ENCODE data around the gene TMEM100. TPM values are rescaled to one million over a fixed set of nuclear protein-coding genes. Genes with fewer than 3 reads are reported as not detected.

The TMEM100 gene
- total RNA-seq, 2 experiments from 2014 or later, result not detected

DNA sequence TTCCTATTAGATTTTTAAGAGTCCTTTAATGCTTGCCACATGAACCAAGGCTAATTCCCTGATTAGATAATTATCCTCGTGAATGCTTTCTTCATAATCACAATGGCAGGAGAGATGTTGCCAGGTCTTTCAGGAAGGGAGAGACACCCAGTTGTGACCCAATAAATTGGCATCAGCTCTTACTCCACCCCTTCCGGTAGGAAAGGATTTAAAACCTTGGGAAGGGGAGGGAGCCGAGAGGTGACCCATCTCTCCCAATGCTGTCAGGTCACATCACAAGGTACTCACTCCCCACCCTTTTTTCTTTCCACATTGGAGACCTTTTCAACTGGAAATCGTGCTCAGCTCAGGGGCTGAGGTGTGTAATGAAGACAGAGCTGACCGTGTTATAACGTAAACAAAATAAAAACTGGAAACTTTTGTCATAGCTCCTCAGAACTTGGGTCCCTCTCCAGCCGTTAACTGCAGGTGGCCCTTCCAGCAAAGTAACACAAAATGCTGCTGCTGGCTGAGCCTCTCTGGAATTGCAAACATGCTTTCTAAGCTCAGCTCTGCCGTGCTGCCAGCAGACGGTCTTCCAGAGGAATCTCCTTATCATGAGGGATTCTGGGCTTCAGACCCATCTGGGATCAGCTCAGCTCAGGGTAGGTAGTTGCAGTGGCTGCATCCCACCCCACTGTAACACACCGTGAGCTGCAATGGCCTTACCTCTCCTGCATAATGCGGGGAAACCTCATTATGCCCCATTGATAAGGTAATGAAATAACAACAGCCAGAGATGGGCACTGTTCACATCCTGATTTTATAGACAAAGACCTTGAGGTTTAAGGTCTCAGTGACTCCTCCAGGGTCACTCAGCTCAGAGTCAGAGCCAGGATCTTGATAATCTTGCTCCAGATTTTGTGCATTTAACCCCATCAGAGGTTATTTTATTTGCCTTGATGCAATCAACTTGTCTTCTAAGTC lies 15.6 kb downstream of the TMEM100 start:
- no peaks in the 10 kb centered on the region for H3K36me3 Mint-ChIP-seq (ENCODE audit: low read depth)
- intact Hi-C loops (cut with micrococcal nuclease), result no loop called here
- H3K27me3 Mint-ChIP-seq, result peaks cover 22% of the 10 kb centered on the region
- POLR2A ChIA-PET, result no interaction called here
- no peak overlapping the region for H3K4me3 Mint-ChIP-seq
- TF ChIP-seq, protein P1, sequence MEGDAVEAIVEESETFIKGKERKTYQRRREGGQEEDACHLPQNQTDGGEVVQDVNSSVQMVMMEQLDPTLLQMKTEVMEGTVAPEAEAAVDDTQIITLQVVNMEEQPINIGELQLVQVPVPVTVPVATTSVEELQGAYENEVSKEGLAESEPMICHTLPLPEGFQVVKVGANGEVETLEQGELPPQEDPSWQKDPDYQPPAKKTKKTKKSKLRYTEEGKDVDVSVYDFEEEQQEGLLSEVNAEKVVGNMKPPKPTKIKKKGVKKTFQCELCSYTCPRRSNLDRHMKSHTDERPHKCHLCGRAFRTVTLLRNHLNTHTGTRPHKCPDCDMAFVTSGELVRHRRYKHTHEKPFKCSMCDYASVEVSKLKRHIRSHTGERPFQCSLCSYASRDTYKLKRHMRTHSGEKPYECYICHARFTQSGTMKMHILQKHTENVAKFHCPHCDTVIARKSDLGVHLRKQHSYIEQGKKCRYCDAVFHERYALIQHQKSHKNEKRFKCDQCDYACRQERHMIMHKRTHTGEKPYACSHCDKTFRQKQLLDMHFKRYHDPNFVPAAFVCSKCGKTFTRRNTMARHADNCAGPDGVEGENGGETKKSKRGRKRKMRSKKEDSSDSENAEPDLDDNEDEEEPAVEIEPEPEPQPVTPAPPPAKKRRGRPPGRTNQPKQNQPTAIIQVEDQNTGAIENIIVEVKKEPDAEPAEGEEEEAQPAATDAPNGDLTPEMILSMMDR (IDR thresholded peaks at IDR 0.05), result no peak
- H3K4me1 Mint-ChIP-seq (ENCODE audit: low read depth), result no peaks in the 10 kb centered on the region
- ATAC-seq, result no peak
- no peak for DNase-seq
- no peaks in the 10 kb centered on the region for H3K9me3 Mint-ChIP-seq
- CTCF ChIA-PET, result interaction anchor here (1.7 kb wide), 1 partner anchor 11 kb away, joined by 11 read pairs; no protein-coding TSS in a partner anchor
- H3K27ac Mint-ChIP-seq, result no peak overlapping the region

DNA sequence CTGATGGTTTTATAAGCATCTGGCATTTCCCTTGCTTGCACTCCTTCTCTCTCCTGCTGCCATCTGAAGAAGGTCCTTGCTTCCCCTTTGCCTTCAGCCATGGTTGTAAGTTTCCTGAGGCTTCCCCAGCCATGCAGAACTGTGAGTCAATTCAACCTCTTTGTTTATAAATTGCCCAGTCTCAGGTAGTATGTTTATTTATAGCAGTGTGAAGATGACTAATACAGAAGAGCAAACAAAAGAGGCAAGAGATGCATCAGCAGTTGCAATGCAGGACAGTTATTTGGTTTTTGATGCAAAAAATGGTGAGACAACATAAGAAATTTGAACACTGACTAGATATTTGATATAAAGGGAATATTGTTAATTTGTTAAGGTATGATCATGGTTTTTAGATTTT lies 16.8 kb downstream of the TMEM100 start:
- TF ChIP-seq, protein P1 (IDR thresholded peaks at IDR 0.05), result no peak
- CTCF ChIA-PET, result no interaction called here
- POLR2A ChIA-PET, result no interaction called here

DNA sequence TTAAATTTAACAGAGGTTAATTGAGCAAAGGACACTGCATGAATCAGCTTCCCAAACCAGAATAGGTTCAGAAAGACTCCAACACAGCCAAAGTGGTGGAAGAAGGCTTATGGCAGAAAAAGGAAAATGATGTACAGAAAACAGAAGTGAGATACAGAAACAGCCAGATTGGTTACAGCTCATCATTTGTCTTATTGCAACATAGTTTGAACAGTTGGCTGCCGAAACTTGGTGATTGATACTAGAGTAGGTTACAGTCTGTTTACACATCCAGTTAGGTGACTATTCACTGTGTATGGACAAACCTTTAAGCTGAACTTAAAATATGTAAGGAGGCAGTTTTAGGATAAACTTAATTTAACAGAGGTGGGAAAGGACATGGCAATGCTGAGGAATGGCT lies 18.3 kb downstream of the TMEM100 start:
- no peak overlapping the region for H3K27ac Mint-ChIP-seq
- no peak for DNase-seq
- ATAC-seq, result no peak
- intact Hi-C loops (cut with micrococcal nuclease), result no loop called here
- ChIA-PET CTCF (interaction anchor here (1.1 kb wide), 1 partner anchor 178 kb away, joined by 3 read pairs; no protein-coding TSS in a partner anchor), POLR2A (interaction anchor here (0.6 kb wide), 1 partner anchor 104 kb away, joined by 3 read pairs; no protein-coding TSS in a partner anchor)
- no peaks in the 10 kb centered on the region for H3K4me1 Mint-ChIP-seq (ENCODE audit: low read depth)
- peaks cover 3% of the 10 kb centered on the region for H3K9me3 Mint-ChIP-seq
- no peaks in the 10 kb centered on the region for H3K36me3 Mint-ChIP-seq (ENCODE audit: low read depth)
- H3K27me3 Mint-ChIP-seq, result peaks cover 20% of the 10 kb centered on the region
- TF ChIP-seq, protein P1 (IDR thresholded peaks at IDR 0.05), result no peak
- H3K4me3 Mint-ChIP-seq, result no peak overlapping the region

More for the DNA sequence above, 16.8 kb downstream of the TMEM100 start:
- no peak overlapping the region for H3K4me3 Mint-ChIP-seq
- DNase-seq, result no peak
- peaks cover 25% of the 10 kb centered on the region for H3K27me3 Mint-ChIP-seq
- H3K4me1 Mint-ChIP-seq (ENCODE audit: low read depth), result no peaks in the 10 kb centered on the region
- no peaks in the 10 kb centered on the region for H3K36me3 Mint-ChIP-seq (ENCODE audit: low read depth)
- H3K9me3 Mint-ChIP-seq, result peaks cover 3% of the 10 kb centered on the region
- intact Hi-C loops (cut with micrococcal nuclease), result no loop called here
- ATAC-seq, result no peak
- no peak overlapping the region for H3K27ac Mint-ChIP-seq

DNA sequence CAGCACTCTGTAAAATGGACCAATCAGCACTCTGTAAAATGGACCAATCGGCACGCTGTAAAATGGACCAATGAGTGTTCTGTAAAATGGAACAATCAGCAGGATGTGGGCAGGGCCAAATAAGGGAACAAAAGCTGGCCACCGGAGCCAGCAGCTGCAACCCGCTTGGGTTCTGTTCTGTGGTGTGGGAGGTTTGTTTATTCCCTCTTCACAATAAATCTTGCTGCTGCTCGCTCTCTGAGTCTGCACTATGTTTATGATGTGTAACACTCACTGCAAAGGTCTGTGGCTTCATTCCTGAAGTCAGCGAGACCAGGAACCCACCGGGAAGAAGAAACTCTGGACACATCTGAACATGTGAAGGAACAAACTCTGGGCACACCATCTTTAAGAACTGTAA lies 20.5 kb downstream of the TMEM100 start:
- TF ChIP-seq, protein P1 (IDR thresholded peaks at IDR 0.05), result no peak
- ATAC-seq, result no peak
- Mint-ChIP-seq H3K4me1 (ENCODE audit: low read depth) (no peaks in the 10 kb centered on the region), H3K27me3 (peaks cover 22% of the 10 kb centered on the region), H3K36me3 (ENCODE audit: low read depth) (no peaks in the 10 kb centered on the region), H3K27ac (no peak overlapping the region), H3K4me3 (no peak overlapping the region), H3K9me3 (peaks cover 3% of the 10 kb centered on the region)
- POLR2A ChIA-PET, result no interaction called here
- CTCF ChIA-PET, result no interaction called here
- intact Hi-C loops (cut with micrococcal nuclease), result no loop called here
- no peak for DNase-seq

Data from activated CD8-positive, alpha-beta T cell treated with anti-CD3 and anti-CD28 coated beads for 36 hours (primary cell).